K562 (cell line): ENCODE data around the gene SLC25A11.
"Not testable (repeated sequence)": the region's sequence is repeated elsewhere in the genome, so short reads cannot be mapped to it uniquely, and the experiment has no call there.

Source experiments
- BRD4 ChIP-seq: fragments of 200-600 bp; sonication (generic); IDR thresholded peaks from 2 replicates; pipeline ENCODE4 v1.6.1; 2017; ENCODE audit warnings: inconsistent platforms
- JUND ChIP-seq, 2 experiments: IDR thresholded peaks; 2 replicates in 1 of 2; 3 replicates in 1 of 2; pipeline ENCODE4 v1.6.1; 2011; ENCODE audit warnings: borderline replicate concordance in 2 of 2, low read depth in 2 of 2, low read length in 2 of 2, improper control_type of control experiment in 1 of 2, missing biosample characterization in 1 of 2, missing genetic modification characterization in 1 of 2, missing genetic modification reagents in 1 of 2
- MAZ ChIP-seq, 2 experiments: fragments of 450-650 bp in 1 of 2; sonication (generic) in 1 of 2; formaldehyde crosslinking; IDR thresholded peaks in 1 of 2; conservative IDR thresholded peaks in 1 of 2; 2 replicates each; pipeline versions ENCODE4 v1.4.0 to v1.5.0; 2020; ENCODE audit warnings: mild to moderate bottlenecking in 1 of 2, missing genetic modification reagents in 1 of 2
- NR4A1 ChIP-seq, 2 experiments: fragments of 250-450 bp in 1 of 2; fragments of 450-650 bp in 1 of 2; sonication (Bioruptor Pico) in 1 of 2; IDR thresholded peaks; 2 replicates each; pipeline versions ENCODE4 v1.4.0 to v1.6.1; 2016 to 2020; ENCODE audit warnings: mild to moderate bottlenecking in 2 of 2, missing compliant biosample characterization in 1 of 2, missing genetic modification characterization in 1 of 2, moderate library complexity in 1 of 2
- POLR2A ChIP-seq: fragments of 450-650 bp; conservative IDR thresholded peaks from 2 replicates; pipeline ENCODE4 v1.6.1; 2016
- REST ChIP-seq, 2 experiments: fragments of 450-650 bp; formaldehyde crosslinking in 1 of 2; IDR thresholded peaks; 2 replicates each; pipeline versions ENCODE4 v1.4.0 to v1.6.1; 2014 to 2020; ENCODE audit warnings: mild to moderate bottlenecking in 2 of 2, borderline replicate concordance in 1 of 2, low read depth in 1 of 2
- RFX5 ChIP-seq: IDR thresholded peaks from 2 replicates; pipeline ENCODE4 v1.6.1; 2011; ENCODE audit warnings: low read depth, mild to moderate bottlenecking, improper control_type of control experiment, low read length
- SP2 ChIP-seq: IDR thresholded peaks from 2 replicates; pipeline ENCODE4 v1.6.1; 2011; ENCODE audit warnings: mild to moderate bottlenecking, low read depth, low read length, moderate library complexity; ENCODE audit not compliant: poor library complexity, severe bottlenecking; ENCODE audit errors: extremely low read depth
- ZFP1 ChIP-seq: fragments of 450-650 bp; formaldehyde crosslinking; IDR thresholded peaks from 2 replicates; pipeline ENCODE4 v1.4.0; 2020; ENCODE audit warnings: mild to moderate bottlenecking, mixed read lengths
- TF ChIP-seq, protein P1 (sequence below), 3 experiments: IDR thresholded peaks in 2 of 3; conservative IDR thresholded peaks in 1 of 3; 2 replicates each; pipeline ENCODE4 v1.5.1; 2011 to 2012; ENCODE audit warnings: low read length in 3 of 3, mild to moderate bottlenecking in 3 of 3, control low read depth in 2 of 3, improper control_type of control experiment in 1 of 3, inconsistent platforms in 1 of 3, low read depth in 1 of 3, mixed read lengths in 1 of 3, moderate library complexity in 1 of 3; ENCODE audit not compliant: insufficient read depth in 2 of 3
- TF ChIP-seq, protein P2 (sequence below), 2 experiments: IDR thresholded peaks in 1 of 2; conservative IDR thresholded peaks in 1 of 2; 2 replicates each; pipeline ENCODE4 v1.6.1; 2016; ENCODE audit warnings: low read depth in 2 of 2, mild to moderate bottlenecking in 1 of 2, missing compliant biosample characterization in 1 of 2, missing genetic modification characterization in 1 of 2, moderate library complexity in 1 of 2

- not testable (repeated sequence) for TF ChIP-seq MAZ (CRISPR knock-in tag; conservative IDR thresholded peaks at IDR 0.05 in 1 of 2, IDR thresholded peaks at IDR 0.05 in 1 of 2); SP2; NR4A1 (CRISPR knock-in tag; IDR thresholded peaks at IDR 0.05); NR4A1 (tag; IDR thresholded peaks at IDR 0.05); POLR2A; BRD4; RFX5; ZFP1 (CRISPR knock-in tag); REST (IDR thresholded peaks at IDR 0.05; ENCODE audit: borderline replicate concordance); REST (CRISPR knock-in tag; IDR thresholded peaks at IDR 0.05; ENCODE audit: low read depth); JUND (IDR thresholded peaks at IDR 0.05; ENCODE audit: borderline replicate concordance, low read depth, low read length); JUND (tag; IDR thresholded peaks at IDR 0.05; ENCODE audit: borderline replicate concordance, low read depth, low read length)
- TF ChIP-seq, protein P1, sequence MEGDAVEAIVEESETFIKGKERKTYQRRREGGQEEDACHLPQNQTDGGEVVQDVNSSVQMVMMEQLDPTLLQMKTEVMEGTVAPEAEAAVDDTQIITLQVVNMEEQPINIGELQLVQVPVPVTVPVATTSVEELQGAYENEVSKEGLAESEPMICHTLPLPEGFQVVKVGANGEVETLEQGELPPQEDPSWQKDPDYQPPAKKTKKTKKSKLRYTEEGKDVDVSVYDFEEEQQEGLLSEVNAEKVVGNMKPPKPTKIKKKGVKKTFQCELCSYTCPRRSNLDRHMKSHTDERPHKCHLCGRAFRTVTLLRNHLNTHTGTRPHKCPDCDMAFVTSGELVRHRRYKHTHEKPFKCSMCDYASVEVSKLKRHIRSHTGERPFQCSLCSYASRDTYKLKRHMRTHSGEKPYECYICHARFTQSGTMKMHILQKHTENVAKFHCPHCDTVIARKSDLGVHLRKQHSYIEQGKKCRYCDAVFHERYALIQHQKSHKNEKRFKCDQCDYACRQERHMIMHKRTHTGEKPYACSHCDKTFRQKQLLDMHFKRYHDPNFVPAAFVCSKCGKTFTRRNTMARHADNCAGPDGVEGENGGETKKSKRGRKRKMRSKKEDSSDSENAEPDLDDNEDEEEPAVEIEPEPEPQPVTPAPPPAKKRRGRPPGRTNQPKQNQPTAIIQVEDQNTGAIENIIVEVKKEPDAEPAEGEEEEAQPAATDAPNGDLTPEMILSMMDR (IDR thresholded peaks at IDR 0.05 in 2 of 3, conservative IDR thresholded peaks at IDR 0.05 in 1 of 3; ENCODE audit: insufficient read depth in 2 of 3, low read depth in 1 of 3, low read length in 3 of 3): not testable (repeated sequence)
- TF ChIP-seq, protein P2, sequence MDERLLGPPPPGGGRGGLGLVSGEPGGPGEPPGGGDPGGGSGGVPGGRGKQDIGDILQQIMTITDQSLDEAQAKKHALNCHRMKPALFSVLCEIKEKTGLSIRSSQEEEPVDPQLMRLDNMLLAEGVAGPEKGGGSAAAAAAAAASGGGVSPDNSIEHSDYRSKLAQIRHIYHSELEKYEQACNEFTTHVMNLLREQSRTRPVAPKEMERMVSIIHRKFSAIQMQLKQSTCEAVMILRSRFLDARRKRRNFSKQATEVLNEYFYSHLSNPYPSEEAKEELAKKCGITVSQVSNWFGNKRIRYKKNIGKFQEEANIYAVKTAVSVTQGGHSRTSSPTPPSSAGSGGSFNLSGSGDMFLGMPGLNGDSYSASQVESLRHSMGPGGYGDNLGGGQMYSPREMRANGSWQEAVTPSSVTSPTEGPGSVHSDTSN (CRISPR knock-in tag; IDR thresholded peaks at IDR 0.05; ENCODE audit: low read depth): not testable (repeated sequence)
- TF ChIP-seq, protein P2 (tag; conservative IDR thresholded peaks at IDR 0.05; ENCODE audit: low read depth): not testable (repeated sequence)
Measured at GRCh38 chr17:4926577-4927335, 13.1 kb downstream of the SLC25A11 start.
